GM12801 (cell line): ENCODE data around the gene CELSR1.

Experiments
- CTCF ChIP-seq: IDR thresholded peaks from one replicate; pipeline ENCODE4 v1.5.1; 2011; ENCODE audit warnings: control low read depth; ENCODE audit not compliant: insufficient read length; ENCODE audit errors: extremely low read depth

Gene CELSR1

GRCh38 chr22:46537225-46537945 lies at the start of gene CELSR1:
CELSR1 (minus strand) TSS chr22:46537620; CDS start chr22:46537170, 450 bp downstream.
- no peak for TF ChIP-seq CTCF

GRCh38 chr22:46587061-46587460 lies 49.6 kb upstream of the CELSR1 start:
- no peak for TF ChIP-seq CTCF

- TF ChIP-seq CTCF: no peak
Observed at GRCh38 chr22:46586531-46587011, 49.2 kb upstream of the CELSR1 start.

GRCh38 chr22:46586123-46586519 lies 48.7 kb upstream of the CELSR1 start:
- TF ChIP-seq CTCF: no peak

GRCh38 chr22:46585340-46586122 lies 48.1 kb upstream of the CELSR1 start:
- TF ChIP-seq CTCF: no peak

GRCh38 chr22:46584081-46584921 lies 46.9 kb upstream of the CELSR1 start:
- no peak for TF ChIP-seq CTCF

- TF ChIP-seq CTCF: no peak
Observed at GRCh38 chr22:46583571-46583970, 46.2 kb upstream of the CELSR1 start.
